HCEC 1CT (cell line): ENCODE measurements around the gene TMEM109.
"Not testable (repeated sequence)": the region's sequence is repeated elsewhere in the genome, so short reads cannot be mapped to it uniquely, and the experiment has no call there.

ENCODE experiments used
- DNase-seq: peaks from one replicate; pipeline ENCODE4 v3.0.0-alpha.2; 2017

Gene TMEM109

GRCh38 chr11:60878245-60879101 lies 35.5 kb upstream of the TMEM109 start:
- no peak for DNase-seq

DNA sequence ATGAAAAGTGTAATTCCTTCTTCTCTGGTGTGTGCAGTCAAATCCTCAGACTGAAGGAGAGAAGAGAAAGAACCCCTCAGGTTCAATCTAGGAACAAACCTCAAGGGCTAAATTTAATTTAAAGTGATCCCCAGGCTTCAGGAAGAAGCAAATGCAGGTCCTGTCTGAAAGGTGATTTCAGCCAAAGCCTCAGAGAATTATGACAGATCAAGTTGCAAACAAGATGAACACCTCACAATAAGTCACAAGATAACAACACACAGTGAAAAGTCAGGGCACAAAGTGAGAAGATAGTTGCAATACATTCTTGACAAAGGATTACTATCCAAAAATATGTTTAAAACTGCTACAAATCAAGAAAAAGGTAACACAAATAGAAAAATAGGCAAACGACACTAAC lies 34.9 kb upstream of the TMEM109 start:
- no peak for DNase-seq

DNA sequence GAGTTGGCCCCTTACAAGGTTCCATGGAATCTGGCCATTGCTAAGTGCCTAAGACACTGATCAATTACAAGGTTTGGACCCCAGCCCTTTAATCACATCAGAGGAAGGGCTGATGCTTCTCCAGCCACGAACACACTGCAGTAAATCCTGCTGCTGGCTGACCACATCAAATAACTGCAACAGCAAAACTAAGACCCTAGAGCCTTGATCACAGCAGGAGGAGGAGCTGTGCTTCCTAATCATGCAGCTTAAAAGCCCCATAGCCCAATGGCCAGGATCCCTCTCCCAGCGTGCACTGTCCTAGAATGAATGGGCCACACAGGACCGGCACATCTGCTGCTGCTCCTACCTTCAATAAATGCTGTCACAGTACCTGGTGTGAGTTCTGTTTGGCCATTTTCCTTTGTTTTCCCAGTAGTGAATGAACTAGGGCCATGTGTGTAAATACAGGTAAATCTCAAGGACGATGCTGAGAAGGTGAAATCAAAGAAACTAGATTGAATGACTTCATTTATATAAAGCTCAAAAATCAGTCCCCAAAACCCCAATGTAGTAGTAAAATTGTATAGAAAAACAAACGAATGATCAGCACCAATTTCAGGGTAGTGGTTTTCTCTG lies 33.9 kb upstream of the TMEM109 start:
- no peak for DNase-seq

DNA sequence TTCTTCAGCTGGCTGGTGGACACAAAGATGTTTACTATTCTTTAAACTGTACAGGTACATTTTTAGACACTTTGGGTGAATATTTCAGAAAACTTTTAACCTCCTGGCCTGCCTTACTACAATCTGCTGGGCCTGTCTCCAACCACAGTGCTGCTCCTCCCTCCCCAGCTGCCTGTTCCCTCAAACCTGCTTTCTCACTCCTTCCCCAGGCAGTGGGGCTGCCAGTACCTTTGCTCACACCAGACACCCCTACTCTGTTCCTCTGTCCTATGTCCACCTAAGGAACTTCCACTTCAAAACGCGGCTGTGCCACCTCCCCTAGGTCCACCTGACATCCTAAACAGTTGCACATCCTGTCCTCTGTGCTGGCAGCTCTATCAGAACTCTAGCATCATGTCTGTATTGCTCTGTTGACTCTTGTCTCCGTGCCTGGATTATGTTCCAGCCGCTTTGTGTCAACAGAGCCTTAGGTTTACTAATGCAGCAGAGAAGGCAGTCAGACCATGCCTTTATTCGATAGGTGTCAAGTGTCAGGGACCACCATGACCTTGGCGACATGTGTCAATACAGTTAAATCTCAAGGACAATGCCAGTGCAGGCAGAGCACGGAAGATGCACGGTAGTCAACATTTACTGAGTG lies 33.2 kb upstream of the TMEM109 start:
- no peak for DNase-seq

- DNase-seq = peak; percentile 44
These were observed 26.4 kb upstream of the TMEM109 start for GRCh38 chr11:60887556-60887955.

GRCh38 chr11:60889869-60890311 lies 24.1 kb upstream of the TMEM109 start:
- DNase-seq = no peak

- no peak for DNase-seq
These were observed 23.3 kb upstream of the TMEM109 start for GRCh38 chr11:60890696-60891095.

GRCh38 chr11:60891103-60891741 lies 22.7 kb upstream of the TMEM109 start:
- no peak for DNase-seq

GRCh38 chr11:60895687-60896086 lies 18.3 kb upstream of the TMEM109 start:
- DNase-seq = no peak

DNA sequence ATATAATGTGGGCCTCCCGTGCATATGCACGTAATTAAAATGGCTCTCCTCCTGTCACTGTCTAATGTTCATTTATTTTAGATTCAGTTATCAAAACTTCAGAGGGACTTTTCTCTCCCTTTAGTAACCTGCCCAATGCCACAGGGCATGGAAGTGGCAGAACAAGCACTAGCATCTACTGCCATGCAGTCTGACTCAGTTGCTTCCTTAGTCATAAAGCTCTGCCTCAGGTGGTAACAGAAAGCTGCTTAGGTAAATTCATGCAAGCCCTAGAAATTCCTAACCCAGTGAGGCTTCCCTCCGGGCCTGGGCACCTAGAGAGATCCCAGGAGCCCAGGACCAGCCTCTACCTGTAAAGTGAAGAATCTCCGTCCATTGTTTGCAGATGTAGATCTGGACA lies 16.5 kb upstream of the TMEM109 start:
- DNase-seq = no peak

DNA sequence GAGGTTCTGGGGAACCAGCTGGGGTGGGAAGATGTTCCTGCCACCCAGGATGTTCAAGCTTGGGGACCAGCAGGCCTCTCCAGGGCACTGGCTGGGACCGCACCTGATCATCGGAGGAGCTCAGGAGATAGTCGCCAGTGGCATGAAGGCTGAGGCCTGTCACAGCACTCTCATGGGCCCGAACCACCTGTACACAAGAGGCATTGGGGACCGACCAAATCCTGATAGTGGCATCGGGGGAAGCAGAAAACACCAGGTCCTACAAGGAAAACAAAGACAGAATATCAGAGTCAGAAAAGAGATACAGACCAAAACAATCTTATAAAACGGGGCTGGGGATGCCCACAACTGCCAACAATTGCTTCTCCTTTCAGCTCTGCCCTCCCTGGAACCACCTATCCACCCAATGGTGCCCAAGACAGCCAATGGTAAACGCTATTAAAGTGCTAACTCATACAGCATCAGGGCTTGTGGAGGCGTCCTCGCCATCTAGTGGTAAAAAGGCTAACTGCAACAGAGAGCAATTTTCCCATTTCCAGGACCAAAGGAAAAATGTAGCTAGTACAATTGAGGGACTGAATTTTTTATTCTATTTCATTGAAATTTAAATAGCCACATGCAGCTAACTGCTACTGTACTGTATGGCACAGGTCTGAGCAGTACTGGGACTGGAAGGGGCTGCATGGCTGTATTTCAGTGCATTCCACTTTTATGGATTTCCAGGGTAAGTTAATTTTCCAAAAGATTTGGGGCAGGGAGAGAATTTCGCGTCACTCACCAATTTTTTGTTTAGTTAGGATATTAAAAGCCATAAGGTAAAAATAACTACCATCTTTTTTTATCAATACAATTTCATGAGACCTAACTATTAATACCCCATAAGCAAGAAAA lies 14.7 kb upstream of the TMEM109 start:
- DNase-seq = peak; percentile 50

DNA sequence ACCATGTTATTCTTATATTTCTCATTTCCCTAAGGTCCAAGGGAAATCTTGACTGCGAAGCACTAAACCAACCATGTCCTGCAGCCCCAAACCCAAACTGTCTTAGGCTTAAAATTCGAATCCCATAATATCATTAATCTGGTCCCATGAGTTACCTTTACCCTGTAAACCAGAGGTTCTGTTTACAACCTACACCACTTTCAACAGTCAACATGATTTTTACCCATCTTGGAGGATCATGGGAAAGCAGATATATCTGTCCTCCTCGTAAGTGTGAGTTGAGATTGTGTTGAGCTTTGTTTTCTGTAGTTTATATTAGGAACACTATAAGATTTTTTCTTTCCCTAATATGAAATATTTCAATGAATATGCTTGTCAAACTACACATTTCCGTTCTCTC lies 14.0 kb upstream of the TMEM109 start:
- no peak for DNase-seq

- DNase-seq = no peak
These were observed 13.1 kb upstream of the TMEM109 start for GRCh38 chr11:60900673-60901404.

DNA sequence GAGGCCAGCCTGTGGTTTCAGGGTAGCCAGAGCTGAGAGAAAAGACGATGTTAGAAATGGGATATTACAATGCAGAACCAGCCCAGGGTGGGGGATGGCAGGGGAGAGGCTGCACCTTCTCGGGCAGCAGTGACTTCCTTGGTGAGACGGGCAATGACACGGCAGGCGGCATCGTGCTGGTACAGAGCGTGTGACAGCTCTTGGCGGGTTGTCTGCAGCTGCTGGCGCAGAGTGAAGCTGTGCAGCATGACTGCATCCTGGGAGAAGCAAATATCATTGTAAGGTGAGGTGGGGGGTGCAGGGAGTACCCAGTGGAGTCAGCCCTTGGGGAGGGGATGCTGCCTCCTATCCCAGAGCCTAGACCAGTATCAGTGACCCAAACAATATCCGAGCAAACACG lies 11.3 kb upstream of the TMEM109 start:
- no peak for DNase-seq

DNA sequence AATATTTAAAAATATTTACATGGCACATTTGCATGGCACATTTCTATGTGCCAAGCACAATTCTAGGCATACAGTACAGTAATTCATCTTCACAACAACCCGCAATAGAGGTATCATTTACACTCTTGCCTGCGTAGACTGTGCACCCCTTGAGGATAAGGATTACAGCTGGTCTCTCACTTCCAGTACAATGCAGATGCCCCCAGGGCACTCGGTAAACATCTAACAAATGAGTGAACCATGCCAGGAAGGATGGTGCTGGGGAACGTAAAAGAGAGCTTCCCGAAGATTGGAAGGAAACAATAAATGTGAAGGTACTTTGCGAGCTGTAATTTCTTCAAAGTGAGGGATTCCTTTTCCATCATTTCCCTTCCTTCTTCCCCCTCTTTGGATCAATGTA lies 8.9 kb upstream of the TMEM109 start:
- DNase-seq = no peak

DNA sequence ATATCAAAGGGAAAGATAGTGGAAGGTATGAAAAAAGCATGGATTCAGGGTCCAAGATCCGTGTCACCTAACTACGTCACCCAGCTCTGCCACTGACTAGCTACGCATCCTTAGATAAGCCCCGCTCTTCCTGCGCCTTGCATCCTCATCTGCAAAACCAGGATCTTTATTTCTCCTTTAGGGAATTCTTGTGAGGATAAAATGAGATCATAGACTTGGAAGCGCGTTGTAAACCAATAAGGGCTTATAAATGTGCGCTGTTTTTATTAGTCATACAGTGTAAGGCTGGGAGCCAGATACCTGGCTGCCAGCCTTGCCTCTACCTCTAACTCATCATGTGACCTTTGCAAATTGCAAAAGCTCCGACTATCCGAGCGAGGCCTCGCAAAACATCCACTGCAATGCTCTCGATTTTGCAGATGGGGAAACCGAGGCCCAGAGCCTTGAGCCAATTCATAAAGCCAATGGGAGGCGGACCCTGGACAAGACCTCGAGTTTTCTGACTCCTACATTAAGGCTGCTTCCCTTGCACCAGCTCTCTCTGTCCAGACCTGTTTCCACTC lies 8.3 kb upstream of the TMEM109 start:
- peak; percentile 50 for DNase-seq

- DNase-seq = peak; percentile 93
These were observed 7.6 kb upstream of the TMEM109 start, which contains the start of gene PRPF19 for GRCh38 chr11:60906132-60906972. PRPF19 (minus strand) TSS chr11:60906585; CDS start chr11:60906382, 203 bp downstream.

DNA sequence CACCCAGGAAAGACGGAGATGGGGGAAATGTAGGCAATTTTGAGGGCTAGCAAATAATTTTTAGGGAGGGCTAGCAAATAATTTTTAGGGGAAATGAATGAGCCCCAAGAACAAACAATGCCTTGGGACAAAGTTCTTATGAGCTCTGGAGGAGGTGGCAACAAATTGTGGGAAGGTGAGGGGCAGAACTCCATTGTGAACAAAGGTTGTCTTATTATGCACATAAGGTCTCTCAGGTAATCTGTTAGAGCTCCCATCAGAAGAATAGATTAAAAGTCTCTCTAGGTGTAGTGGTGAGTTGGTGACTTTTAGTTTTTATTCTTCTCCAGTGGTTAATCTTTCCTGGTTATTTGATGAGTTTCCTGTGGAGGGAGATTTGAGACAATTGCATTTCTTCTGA lies 5.2 kb upstream of the TMEM109 start:
- no peak for DNase-seq

- DNase-seq = not testable (repeated sequence)
These were observed 4.2 kb upstream of the TMEM109 start for GRCh38 chr11:60909680-60910280.

GRCh38 chr11:60910281-60910687 lies 3.7 kb upstream of the TMEM109 start:
- no peak for DNase-seq
